ENCODE results near the gene OR7C2. TPM values are rescaled to one million over a fixed set of nuclear protein-coding genes. Genes with fewer than 3 reads are reported as not detected.
"Not testable (repeated sequence)": the region's sequence is repeated elsewhere in the genome, so short reads cannot be mapped to it uniquely, and the experiment has no call there.

The OR7C2 gene
- total and polyA plus RNA-seq, 7 donors: not detected

- Histone ChIP-seq H3K36me3 (ENCODE audit: insufficient read depth in 1 of 2, low read depth in 1 of 2) (no peaks in the 10 kb centered on the region), H3K27me3 (ENCODE audit: insufficient read depth in 3 of 3, low read length in 2 of 3) (peaks cover 0 to 3% (median 0%) of the 10 kb centered on the region in 3 donors), H3K4me3 (no peak overlapping the region), H3K4me1 (no peaks in the 10 kb centered on the region), H3K9me3 (no peaks in the 10 kb centered on the region), H3K27ac (no peak overlapping the region)
- WGBS, 3 donors: 52 to 76% (median 60%) methylated on average over 1 of the region's 1 CpG
- DNase-seq (no peak), ATAC-seq (no peak)
- intact Hi-C loops (cut with DNase I): no loop called here
- no peak for TF ChIP-seq CTCF (IDR thresholded peaks at IDR 0.05)
Measured at GRCh38 chr19:14933506-14933905, 7.8 kb upstream of the OR7C2 start.

- DNase-seq: no peak
- 68 to 76% (median 69%) methylated on average over 6 of the region's 6 CpGs for WGBS, 3 donors
- Histone ChIP-seq H3K4me1 (no peaks in the 10 kb centered on the region), H3K27me3 (ENCODE audit: insufficient read depth in 3 of 3, low read length in 2 of 3) (no peaks in the 10 kb centered on the region), H3K27ac (no peak overlapping the region), H3K36me3 (ENCODE audit: insufficient read depth in 1 of 2, low read depth in 1 of 2) (no peaks in the 10 kb centered on the region), H3K4me3 (no peak overlapping the region), H3K9me3 (no peaks in the 10 kb centered on the region)
- no peak for TF ChIP-seq CTCF (IDR thresholded peaks at IDR 0.05)
- no peak for ATAC-seq
- intact Hi-C loops (cut with DNase I): no loop called here
Measured at GRCh38 chr19:14940266-14940665, 1.0 kb upstream of the OR7C2 start.

- TF ChIP-seq CTCF (IDR thresholded peaks at IDR 0.05): no peak
- DNase-seq (no peak), ATAC-seq (no peak)
- H3K27me3 ChIP-seq (ENCODE audit: insufficient read depth in 3 of 3, low read length in 2 of 3): no peaks in the 10 kb centered on the region
- 56 to 70% (median 61%) methylated on average over 4 of the region's 4 CpGs for WGBS, 3 donors
- no peak overlapping the region for H3K27ac ChIP-seq
- intact Hi-C loops (cut with DNase I): no loop called here
- no peak overlapping the region for H3K4me3 ChIP-seq
- H3K36me3 ChIP-seq (ENCODE audit: insufficient read depth in 1 of 2, low read depth in 1 of 2): no peaks in the 10 kb centered on the region
- no peaks in the 10 kb centered on the region for H3K4me1 ChIP-seq
- peaks cover 3% of the 10 kb centered on the region for H3K9me3 ChIP-seq
Measured at GRCh38 chr19:14943601-14944000, 2.3 kb downstream of the OR7C2 start.

- intact Hi-C loops (cut with DNase I): no loop called here
- no peak for TF ChIP-seq CTCF (IDR thresholded peaks at IDR 0.05)
- Histone ChIP-seq H3K27me3 (ENCODE audit: insufficient read depth in 3 of 3, low read length in 2 of 3) (no peaks in the 10 kb centered on the region), H3K27ac (no peak overlapping the region), H3K36me3 (ENCODE audit: insufficient read depth in 1 of 2, low read depth in 1 of 2) (no peaks in the 10 kb centered on the region), H3K4me3 (no peak overlapping the region), H3K9me3 (peaks cover 3% of the 10 kb centered on the region), H3K4me1 (no peaks in the 10 kb centered on the region)
- WGBS, 3 donors: 78 to 94% (median 88%) methylated on average over 1 of the region's 1 CpG
- DNase-seq: no peak
- no peak for ATAC-seq
Measured at GRCh38 chr19:14944456-14944855, 3.2 kb downstream of the OR7C2 start.

- H3K4me3 ChIP-seq; ATAC-seq; H3K9me3 ChIP-seq; H3K27me3 ChIP-seq (ENCODE audit: insufficient read depth in 3 of 3, low read length in 2 of 3); intact Hi-C loops (cut with DNase I); H3K36me3 ChIP-seq (ENCODE audit: insufficient read depth in 1 of 2, low read depth in 1 of 2); DNase-seq; H3K4me1 ChIP-seq; H3K27ac ChIP-seq: not testable (repeated sequence)
- 83 to 91% (median 85%) methylated on average over 10 of the region's 10 CpGs for WGBS, 3 donors
Measured at GRCh38 chr19:14949413-14949812, 8.1 kb downstream of the OR7C2 start.

All from psoas muscle (tissue), 8 donors.